Right lobe of liver (tissue), 6 donors: Measurements from ENCODE around the gene KAT2B. TPM values are rescaled to one million over a fixed set of nuclear protein-coding genes. Genes with fewer than 3 reads are reported as not detected.

Experiments
- ATAC-seq, 4 donors: fragments of 200-7000 bp; cut with Tn5 transposase; one replicate each; pipeline ENCODE4 v1.9.1; 2020; ENCODE audit warnings: mild to moderate bottlenecking in 4 of 4, moderate library complexity in 4 of 4
- DNase-seq, 3 donors: peaks; one replicate each; pipeline ENCODE4 v3.0.0-alpha.2; 2020
- H3K27ac ChIP-seq, 3 donors: fragments of 200-600 bp; one replicate each; pipeline ENCODE4 v1.8.0; 2022
- H3K27me3 ChIP-seq, 2 donors: fragments of 200-600 bp; one replicate each; pipeline ENCODE4 v1.8.0; 2022
- H3K36me3 ChIP-seq, 4 donors: fragments of 200-600 bp; sonication (generic) in 1 of 4; one replicate each; pipeline versions ENCODE4 v1.5.1 to v1.8.0; 2017 to 2022; ENCODE audit warnings: control low read depth in 1 of 4
- H3K4me1 ChIP-seq, 4 donors: fragments of 200-600 bp; sonication (generic) in 1 of 4; one replicate each; pipeline versions ENCODE4 v1.5.1 to v1.8.0; 2017 to 2022; ENCODE audit warnings: control low read depth in 1 of 4
- H3K4me3 ChIP-seq, 3 donors: fragments of 200-600 bp; one replicate each; pipeline ENCODE4 v1.8.0; 2022
- H3K9me3 ChIP-seq, 4 donors: fragments of 200-600 bp; sonication (generic) in 1 of 4; one replicate each; pipeline versions ENCODE4 v1.5.1 to v1.8.0; 2017 to 2022; ENCODE audit warnings: control low read depth in 1 of 4
- POLR2A ChIP-seq: fragments of 450-650 bp; IDR thresholded peaks from one replicate; pipeline ENCODE4 v1.6.1; 2017; ENCODE audit warnings: antibody characterized with exemption, mild to moderate bottlenecking
- WGBS: methylation state at CpG from one replicate; pipeline ENCODE4 v1.1.6; 2018; ENCODE audit warnings: low coverage, low lambda C conversion rate; ENCODE audit not compliant: insufficient coverage; ENCODE audit errors: missing lambda C conversion rate; 5-methylcytosine and 5-hydroxymethylcytosine counted together
- intact Hi-C, 2 donors: fragments of 100-400 bp; cut with DNase I; formaldehyde crosslinking; loops; one replicate each; pipeline versions ENCODE4 v1.11.2 to v1.14.1; 2022
- total RNA-seq, 6 experiments: library from RNA; depleted of rRNA in 2 of 6; stranded (reverse); fragments of >200 nt in 2 of 6; fragmentation: NEBNext Ultra II Directional in 3 of 6; extraction: Animal tissue kit (Norgen Biotek cat#: 25700) in 3 of 6; gene quantifications; one replicate each; pipeline versions ENCODE4 v1.1.0 to v1.2.4, GENCODE V29; 2016 to 2023
- TF ChIP-seq, protein P1 (sequence below), 4 donors: fragments of 200-600 bp in 3 of 4; fragments of 450-650 bp in 1 of 4; IDR thresholded peaks; one replicate each; pipeline versions ENCODE4 v1.5.1 to v1.8.0; 2016 to 2022; ENCODE audit warnings: antibody characterized with exemption in 4 of 4, mild to moderate bottlenecking in 2 of 4
- donor health status: DM: no; HTN: yes; CAD: no.
- donor health status: DM: no; HTN: no; CAD: no.
- donor health status: DM: no; HTN: no; CAD: no.
- donor health status: DM: no; HTN: yes; CAD: no.
- donor health status: DM: no; HTN: yes; CAD: no.

Gene KAT2B
- total RNA-seq, 6 experiments from 2014 or later, result 25.6 to 35.7 (median 30.3) TPM

DNA sequence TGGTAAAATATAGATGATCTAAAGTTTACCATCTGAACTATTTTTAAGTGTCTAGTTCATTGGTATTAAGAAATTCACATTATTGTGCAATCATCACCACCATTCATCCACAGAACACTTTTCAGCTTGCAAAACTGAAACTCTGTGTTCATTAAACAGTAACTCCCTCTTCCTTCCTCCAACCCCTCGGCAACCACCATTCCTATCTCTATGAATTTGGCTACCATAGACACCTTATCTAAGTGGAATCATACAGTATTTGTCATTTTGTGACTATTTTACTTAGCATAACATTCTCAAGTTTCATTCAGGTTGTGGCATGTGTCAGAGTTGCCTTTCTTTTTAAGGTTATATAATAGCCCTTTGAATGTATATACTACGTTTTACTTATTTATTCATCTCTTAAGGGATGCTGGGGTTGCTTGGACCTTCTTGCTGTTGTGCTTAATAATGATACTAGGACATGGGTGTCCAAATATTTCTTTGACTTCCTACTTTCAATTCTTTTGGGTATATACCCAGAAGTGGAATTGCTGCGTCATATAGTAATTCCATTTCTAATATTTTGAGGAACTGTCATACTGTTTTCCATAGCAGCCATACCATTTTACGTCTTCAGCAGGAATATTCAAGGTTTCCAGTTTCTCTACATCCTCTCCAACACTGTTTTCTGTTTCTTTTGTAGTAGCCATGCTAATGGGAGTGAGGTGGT is 20.9 kb downstream of the KAT2B start:
- TF ChIP-seq, protein P1, sequence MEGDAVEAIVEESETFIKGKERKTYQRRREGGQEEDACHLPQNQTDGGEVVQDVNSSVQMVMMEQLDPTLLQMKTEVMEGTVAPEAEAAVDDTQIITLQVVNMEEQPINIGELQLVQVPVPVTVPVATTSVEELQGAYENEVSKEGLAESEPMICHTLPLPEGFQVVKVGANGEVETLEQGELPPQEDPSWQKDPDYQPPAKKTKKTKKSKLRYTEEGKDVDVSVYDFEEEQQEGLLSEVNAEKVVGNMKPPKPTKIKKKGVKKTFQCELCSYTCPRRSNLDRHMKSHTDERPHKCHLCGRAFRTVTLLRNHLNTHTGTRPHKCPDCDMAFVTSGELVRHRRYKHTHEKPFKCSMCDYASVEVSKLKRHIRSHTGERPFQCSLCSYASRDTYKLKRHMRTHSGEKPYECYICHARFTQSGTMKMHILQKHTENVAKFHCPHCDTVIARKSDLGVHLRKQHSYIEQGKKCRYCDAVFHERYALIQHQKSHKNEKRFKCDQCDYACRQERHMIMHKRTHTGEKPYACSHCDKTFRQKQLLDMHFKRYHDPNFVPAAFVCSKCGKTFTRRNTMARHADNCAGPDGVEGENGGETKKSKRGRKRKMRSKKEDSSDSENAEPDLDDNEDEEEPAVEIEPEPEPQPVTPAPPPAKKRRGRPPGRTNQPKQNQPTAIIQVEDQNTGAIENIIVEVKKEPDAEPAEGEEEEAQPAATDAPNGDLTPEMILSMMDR (IDR thresholded peaks at IDR 0.05), result no peak
- TF ChIP-seq POLR2A, result no peak
- Histone ChIP-seq H3K9me3 (no peaks in the 10 kb centered on the region), H3K36me3 (no peaks in the 10 kb centered on the region), H3K4me1 (peaks cover 3 to 35% (median 12%) of the 10 kb centered on the region in 4 donors), H3K27ac (peak overlapping the region; percentile 47 to 75 (median 64)), H3K4me3 (peak overlapping the region in 1 of 3 donors; percentile 33), H3K27me3 (no peaks in the 10 kb centered on the region)
- 43% methylated on average over 4 of the region's 4 CpGs for WGBS
- peak in 1 of 3 donors; percentile 47 for DNase-seq
- ATAC-seq, result peak; percentile 79 to 90 (median 80)
- intact Hi-C loops, result no loop called here

DNA sequence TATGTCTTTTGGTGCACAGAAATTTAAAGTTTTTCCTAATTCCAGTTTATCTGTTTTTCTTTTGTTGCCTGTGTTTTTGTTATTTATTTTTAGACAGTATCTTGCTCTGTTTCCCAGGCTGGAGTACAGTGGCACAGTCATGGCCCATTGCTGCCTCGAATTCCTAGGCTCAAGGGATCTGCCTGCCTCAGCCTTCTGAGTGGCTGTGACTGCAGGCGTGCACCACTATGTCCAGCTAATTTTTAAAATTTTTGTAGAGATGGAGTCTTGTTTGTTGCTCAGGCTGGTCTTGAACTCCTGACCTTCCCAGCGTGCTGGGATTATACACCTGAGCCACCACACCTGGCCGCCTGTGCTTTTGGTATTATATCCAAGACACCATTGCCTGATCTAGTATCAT is 22.8 kb downstream of the KAT2B start:
- ATAC-seq, result no peak

DNA sequence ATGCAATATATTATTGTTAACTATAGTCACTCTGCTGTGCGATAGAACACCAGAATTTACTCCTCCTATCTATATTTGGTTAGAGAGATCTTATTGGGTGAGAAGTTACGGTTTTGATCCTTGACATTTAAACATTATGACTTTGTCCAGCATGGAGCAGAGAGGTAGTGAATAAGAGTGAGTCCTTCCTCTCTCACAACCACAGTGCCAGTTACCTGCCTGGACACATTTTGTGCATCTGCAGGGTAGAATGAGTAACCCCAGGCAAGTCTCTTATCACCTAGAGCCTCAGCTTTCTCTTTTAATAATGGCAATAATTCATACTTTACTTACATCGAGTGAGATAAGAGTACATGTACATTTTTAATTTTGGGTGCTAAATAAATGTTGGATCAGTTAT is 24.1 kb downstream of the KAT2B start:
- intact Hi-C loops, result no loop called here
- TF ChIP-seq, protein P1 (IDR thresholded peaks at IDR 0.05), result no peak
- no peak for TF ChIP-seq POLR2A
- peaks cover 0 to 18% (median 8%) of the 10 kb centered on the region in 4 donors for H3K4me1 ChIP-seq
- DNase-seq (no peak), ATAC-seq (no peak)
- WGBS, result 97% methylated on average over 3 of the region's 3 CpGs
- H3K27ac ChIP-seq, result no peak overlapping the region
- no peaks in the 10 kb centered on the region for H3K36me3 ChIP-seq
- no peak overlapping the region for H3K4me3 ChIP-seq
- H3K9me3 ChIP-seq, result no peaks in the 10 kb centered on the region
- H3K27me3 ChIP-seq, result no peaks in the 10 kb centered on the region

More for the DNA sequence above, 22.8 kb downstream of the KAT2B start:
- DNase-seq, result no peak
- Histone ChIP-seq H3K27ac (no peak overlapping the region), H3K36me3 (no peaks in the 10 kb centered on the region), H3K4me3 (no peak overlapping the region), H3K4me1 (peaks cover 0 to 21% (median 8%) of the 10 kb centered on the region in 4 donors), H3K9me3 (no peaks in the 10 kb centered on the region), H3K27me3 (no peaks in the 10 kb centered on the region)
- intact Hi-C loops, result no loop called here
- no peak for TF ChIP-seq POLR2A
- 88% methylated on average over 4 of the region's 4 CpGs for WGBS

DNA sequence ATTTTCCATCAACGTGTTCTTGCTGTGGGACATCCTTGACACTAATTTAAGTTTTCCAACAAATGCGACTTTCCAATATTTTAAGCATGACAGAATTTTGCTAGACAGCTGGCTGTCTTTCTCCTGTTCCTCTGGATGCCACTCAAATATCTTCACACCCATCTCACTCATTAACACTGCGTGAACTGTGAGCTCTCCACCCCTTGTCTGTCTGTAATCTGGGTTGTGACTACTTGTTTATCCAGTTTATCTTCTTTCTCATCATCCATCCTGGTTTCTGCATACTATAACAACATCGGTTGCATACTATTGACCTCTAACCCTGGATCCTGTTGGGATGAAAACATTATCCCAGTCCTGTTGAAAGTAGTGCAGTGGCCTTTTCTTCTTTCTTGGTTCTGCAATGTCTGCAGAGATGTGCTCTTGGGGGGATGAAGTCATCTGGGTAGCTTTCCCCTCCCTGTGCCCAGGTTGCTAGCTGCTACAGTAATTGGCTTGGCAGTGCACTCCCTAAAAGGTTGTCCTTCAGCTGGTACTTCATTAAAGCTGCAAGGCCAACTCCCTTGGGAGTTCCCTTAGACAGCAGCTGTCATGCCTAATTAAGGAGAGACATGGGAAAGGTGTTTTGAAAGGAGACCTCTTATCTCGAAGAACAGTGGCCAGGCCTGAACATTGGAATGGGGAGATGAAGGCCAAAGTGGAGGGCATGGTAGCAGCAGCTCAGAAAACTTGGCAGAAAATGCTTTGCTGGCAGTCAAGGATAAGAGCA is 24.7 kb downstream of the KAT2B start:
- H3K9me3 ChIP-seq, result no peaks in the 10 kb centered on the region
- no peak for DNase-seq
- H3K36me3 ChIP-seq, result no peaks in the 10 kb centered on the region
- TF ChIP-seq, protein P1 (IDR thresholded peaks at IDR 0.05), result no peak
- no peak for TF ChIP-seq POLR2A
- 64% methylated on average over 5 of the region's 5 CpGs for WGBS
- H3K27ac ChIP-seq, result no peak overlapping the region
- no peaks in the 10 kb centered on the region for H3K27me3 ChIP-seq
- intact Hi-C loops, result no loop called here
- no peak overlapping the region for H3K4me3 ChIP-seq
- peaks cover 0 to 18% (median 8%) of the 10 kb centered on the region in 4 donors for H3K4me1 ChIP-seq
- peak in 1 of 4 donors; percentile 28 for ATAC-seq

DNA sequence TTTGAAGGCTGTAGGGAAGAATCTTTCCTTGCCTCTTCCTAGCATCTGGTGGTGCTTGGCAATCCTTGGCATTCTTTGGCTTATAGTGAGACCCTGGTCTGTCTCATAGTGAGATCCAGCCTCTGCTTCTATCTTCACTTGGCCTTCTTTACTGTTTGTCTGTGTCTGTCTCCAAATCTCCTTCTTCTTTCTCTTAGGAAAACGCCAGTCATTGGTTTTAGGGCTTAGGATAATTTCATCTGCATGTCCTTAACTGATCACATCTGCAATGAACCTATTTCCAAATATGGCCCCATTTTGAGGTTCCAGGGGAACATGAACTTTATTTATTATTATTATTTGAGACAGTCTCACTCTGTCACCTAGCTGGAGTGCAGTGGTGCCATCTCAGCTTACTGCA is 25.8 kb downstream of the KAT2B start:
- ATAC-seq (no peak), DNase-seq (no peak)
- 86% methylated on average over 1 of the region's 1 CpG for WGBS
- Histone ChIP-seq H3K4me1 (peaks cover 0 to 8% (median 2%) of the 10 kb centered on the region in 4 donors), H3K9me3 (no peaks in the 10 kb centered on the region), H3K27ac (no peak overlapping the region), H3K4me3 (no peak overlapping the region), H3K27me3 (no peaks in the 10 kb centered on the region), H3K36me3 (no peaks in the 10 kb centered on the region)
- intact Hi-C loops, result no loop called here
- TF ChIP-seq, protein P1 (IDR thresholded peaks at IDR 0.05), result no peak
- no peak for TF ChIP-seq POLR2A
